ENCODE data around the gene YEATS2. TPM values are rescaled to one million over a fixed set of nuclear protein-coding genes. Genes with fewer than 3 reads are reported as not detected.

YEATS2 gene
- total RNA-seq, 1 donor from 2014 or later, result 10.7 TPM

- no peak overlapping the region for H3K4me3 ChIP-seq
- TF ChIP-seq CTCF (IDR thresholded peaks at IDR 0.05; ENCODE audit: borderline replicate concordance), result no peak
- no peaks in the 10 kb centered on the region for H3K27me3 ChIP-seq (ENCODE audit: low read depth)
- H3K27ac ChIP-seq (replicated peaks), result no peak overlapping the region
- H3K36me3 ChIP-seq, result no peaks in the 10 kb centered on the region
- H3K4me1 ChIP-seq, result peaks cover 5% of the 10 kb centered on the region
- H3K9me3 ChIP-seq (replicated peaks), result no peaks in the 10 kb centered on the region
- no peak for DNase-seq
- intact Hi-C loops (cut with micrococcal nuclease), result no loop called here
Measured at GRCh38 chr3:183692436-183692835, 5.2 kb upstream of the YEATS2 start.

GRCh38 chr3:183695569-183696364 is 1.8 kb upstream of the YEATS2 start:
- Histone ChIP-seq H3K27ac (replicated peaks) (no peak overlapping the region), H3K27me3 (ENCODE audit: low read depth) (no peaks in the 10 kb centered on the region), H3K9me3 (replicated peaks) (no peaks in the 10 kb centered on the region), H3K36me3 (no peaks in the 10 kb centered on the region), H3K4me3 (no peak overlapping the region), H3K4me1 (peaks cover 36% of the 10 kb centered on the region)
- TF ChIP-seq CTCF (IDR thresholded peaks at IDR 0.05; ENCODE audit: borderline replicate concordance), result no peak
- intact Hi-C loops (cut with micrococcal nuclease), result no loop called here
- DNase-seq, result no peak

- peaks cover 41% of the 10 kb centered on the region for H3K4me1 ChIP-seq
- peak overlapping the region; percentile 97 for H3K27ac ChIP-seq (replicated peaks)
- intact Hi-C loops (cut with micrococcal nuclease), result no loop called here
- no peaks in the 10 kb centered on the region for H3K27me3 ChIP-seq (ENCODE audit: low read depth)
- peak; percentile 8 for TF ChIP-seq CTCF (IDR thresholded peaks at IDR 0.05; ENCODE audit: borderline replicate concordance)
- no peak for DNase-seq
- peaks cover 5% of the 10 kb centered on the region for H3K36me3 ChIP-seq
- peak overlapping the region; percentile 94 for H3K4me3 ChIP-seq
- H3K9me3 ChIP-seq (replicated peaks), result no peaks in the 10 kb centered on the region
Measured at GRCh38 chr3:183697123-183697609, 431 bp upstream of the YEATS2 start.

GRCh38 chr3:183698318-183698751 is 738 bp downstream of the YEATS2 start:
- H3K4me3 ChIP-seq, result peak overlapping the region; percentile 94
- no peak for TF ChIP-seq CTCF (IDR thresholded peaks at IDR 0.05; ENCODE audit: borderline replicate concordance)
- H3K4me1 ChIP-seq, result peaks cover 41% of the 10 kb centered on the region
- H3K27ac ChIP-seq (replicated peaks), result peak overlapping the region; percentile 97
- intact Hi-C loops (cut with micrococcal nuclease), result no loop called here
- DNase-seq, result peak; percentile 17
- H3K36me3 ChIP-seq, result peaks cover 7% of the 10 kb centered on the region
- no peaks in the 10 kb centered on the region for H3K9me3 ChIP-seq (replicated peaks)
- no peaks in the 10 kb centered on the region for H3K27me3 ChIP-seq (ENCODE audit: low read depth)

GRCh38 chr3:183698756-183699155 is 1.2 kb downstream of the YEATS2 start:
- H3K27me3 ChIP-seq (ENCODE audit: low read depth), result no peaks in the 10 kb centered on the region
- peak overlapping the region; percentile 94 for H3K4me3 ChIP-seq
- H3K4me1 ChIP-seq, result peaks cover 41% of the 10 kb centered on the region
- H3K36me3 ChIP-seq, result peaks cover 7% of the 10 kb centered on the region
- no peak for DNase-seq
- TF ChIP-seq CTCF (IDR thresholded peaks at IDR 0.05; ENCODE audit: borderline replicate concordance), result no peak
- no peaks in the 10 kb centered on the region for H3K9me3 ChIP-seq (replicated peaks)
- peak overlapping the region; percentile 97 for H3K27ac ChIP-seq (replicated peaks)
- intact Hi-C loops (cut with micrococcal nuclease), result no loop called here
